ACHN (cell line): ENCODE data around the gene PEX13.
A peak's percentile ranks its signal among the peaks of the same experiment; 100 is the strongest.
"Not testable (repeated sequence)": the region's sequence is repeated elsewhere in the genome, so short reads cannot be mapped to it uniquely, and the experiment has no call there.

ENCODE experiments used
- DNase-seq: peaks from one replicate; pipeline ENCODE4 v3.0.0-alpha.2; 2015
- in situ Hi-C: cut with HindIII; loops from 2 replicates; pipeline ENCODE4 v1.10.0; 2017; ENCODE audit warnings: low sequenced_read_pairs, low pct_ligation_motif_present, low pct_unique_long_range_greater_than_20kb

The PEX13 gene

DNA sequence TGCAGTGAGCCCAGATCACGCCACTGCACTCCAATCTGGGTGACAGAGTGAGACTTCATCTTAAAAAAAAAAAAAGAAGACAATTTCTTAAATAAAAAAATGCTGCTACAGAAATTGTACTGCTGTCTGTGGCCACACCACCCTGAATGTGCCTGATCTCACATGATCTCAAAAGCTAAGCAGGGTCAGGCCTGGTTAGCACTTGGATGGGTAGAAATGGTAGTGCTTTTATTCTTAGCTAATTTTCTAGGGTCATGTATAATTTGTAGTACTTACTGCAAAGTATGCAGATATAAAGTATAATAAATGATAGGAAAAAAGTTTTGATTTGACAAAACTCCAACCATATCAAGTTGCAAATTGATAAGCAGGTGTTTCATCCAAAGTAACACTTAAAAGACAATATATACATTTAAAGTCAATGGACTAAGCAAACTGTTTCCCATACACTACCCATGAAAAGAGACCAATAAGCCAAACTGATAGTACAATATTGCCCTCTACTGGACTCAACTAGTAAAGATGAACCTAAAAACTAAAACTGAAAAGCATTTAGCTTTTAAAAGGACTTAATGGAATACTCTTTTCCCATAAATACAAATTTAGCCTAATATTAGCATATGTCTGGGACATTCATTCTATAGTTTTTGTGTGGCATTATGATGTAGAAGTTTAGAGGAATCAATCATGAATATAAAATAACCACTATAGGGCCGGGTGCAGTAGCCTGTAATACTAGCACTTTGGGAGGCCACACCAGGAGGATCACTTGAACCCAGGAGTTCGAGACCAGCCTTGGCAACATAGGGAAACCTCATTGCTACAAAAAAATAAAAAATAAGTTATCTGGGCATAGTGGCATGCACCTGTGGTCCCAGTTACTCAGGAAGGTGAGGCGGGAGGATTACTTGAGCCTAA lies 18.6 kb upstream of the PEX13 start:
- peak; percentile 61 for DNase-seq
- in situ Hi-C loops = no loop called here

DNA sequence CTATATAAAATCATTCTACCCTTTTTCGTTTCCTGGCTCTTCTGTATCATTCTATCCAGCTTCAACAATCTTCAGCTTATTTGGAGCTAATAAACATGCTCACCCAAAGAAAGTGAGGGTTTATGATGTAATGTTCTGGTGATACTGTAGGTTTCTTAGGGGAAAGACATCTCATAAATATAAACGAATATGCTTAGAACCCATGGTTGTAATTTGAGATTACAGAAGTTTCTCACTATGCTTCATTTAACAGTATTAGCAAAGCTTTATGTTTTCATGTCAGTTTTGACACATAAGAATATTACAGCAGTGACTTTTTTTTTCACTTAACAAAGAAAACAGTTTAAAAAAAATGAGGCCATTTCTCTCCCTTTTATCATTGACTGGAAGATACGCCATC lies 11.8 kb upstream of the PEX13 start:
- DNase-seq = no peak

DNA sequence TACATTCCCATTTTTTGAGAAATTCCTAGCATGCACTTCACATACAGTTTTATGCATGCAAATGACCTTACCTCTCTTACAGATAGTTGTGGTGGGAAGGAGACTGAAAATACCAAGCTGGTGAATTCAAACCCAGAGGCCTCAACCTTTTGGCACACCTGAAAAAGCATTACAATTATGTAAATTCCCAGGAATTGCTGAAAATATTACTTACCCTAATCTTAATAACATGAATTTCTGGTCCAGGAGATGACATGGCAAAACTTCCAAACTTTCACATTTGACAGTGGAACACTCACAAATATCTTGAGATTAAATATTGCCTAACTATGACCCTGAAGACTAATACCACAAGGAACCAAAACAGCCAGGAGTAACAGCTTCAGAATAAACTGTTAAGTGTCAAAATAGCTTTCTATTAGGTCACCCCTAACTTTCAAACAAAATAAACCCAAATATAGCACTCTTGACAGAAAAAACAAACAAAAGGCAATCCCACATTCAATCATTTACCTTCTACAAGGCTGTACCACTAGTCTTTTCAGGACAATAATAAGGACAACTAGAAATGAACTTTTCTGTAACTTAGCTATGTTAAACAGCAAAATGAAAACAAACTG lies 10.9 kb upstream of the PEX13 start:
- in situ Hi-C loops = no loop called here
- no peak for DNase-seq

More for the DNA sequence above, 11.8 kb upstream of the PEX13 start:
- in situ Hi-C loops = no loop called here

DNA sequence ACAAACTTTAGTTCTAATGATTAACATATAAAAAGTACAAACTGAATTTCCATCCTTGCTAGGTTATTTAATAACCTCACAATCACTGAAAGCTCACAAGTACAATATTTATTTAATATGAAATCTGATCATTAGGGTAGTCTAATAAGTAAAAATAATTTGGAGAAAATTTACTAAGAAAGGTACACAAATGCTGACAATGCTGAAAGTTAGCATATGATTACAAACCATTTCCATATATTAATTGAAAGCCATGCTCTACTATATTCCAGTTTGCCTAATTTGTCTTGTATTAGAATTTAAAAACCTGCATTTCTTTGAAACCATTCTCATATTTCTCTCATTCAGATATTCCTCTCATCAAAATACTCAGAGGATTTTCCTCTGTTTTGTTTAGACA lies 8.2 kb upstream of the PEX13 start:
- no peak for DNase-seq
- in situ Hi-C loops = no loop called here

GRCh38 chr2:61011678-61012077 lies 5.8 kb upstream of the PEX13 start:
- no peak for DNase-seq
- in situ Hi-C loops = no loop called here

- DNase-seq = peak; percentile 61
- in situ Hi-C loops = not testable (repeated sequence)
Observed at GRCh38 chr2:61012303-61012702, 5.2 kb upstream of the PEX13 start.

DNA sequence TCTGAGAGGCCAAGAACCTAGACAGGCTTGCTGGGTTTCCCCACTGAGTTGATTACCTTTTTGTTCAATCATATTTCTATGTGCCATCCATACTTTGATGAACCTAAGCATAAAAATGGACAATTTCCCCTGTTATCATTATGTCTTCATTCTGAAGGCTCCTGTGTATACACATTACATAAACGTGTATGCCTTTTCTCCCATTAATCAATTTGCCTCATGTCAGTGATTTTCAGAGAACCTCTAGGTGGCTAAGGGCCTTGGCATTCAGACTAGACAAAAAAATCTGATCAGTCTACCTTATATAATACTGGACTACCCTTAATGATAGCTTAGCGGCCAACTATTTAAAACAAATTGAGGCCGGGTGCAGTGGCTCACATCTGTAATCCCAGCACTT lies 4.1 kb upstream of the PEX13 start:
- in situ Hi-C loops = no loop called here
- no peak for DNase-seq

DNA sequence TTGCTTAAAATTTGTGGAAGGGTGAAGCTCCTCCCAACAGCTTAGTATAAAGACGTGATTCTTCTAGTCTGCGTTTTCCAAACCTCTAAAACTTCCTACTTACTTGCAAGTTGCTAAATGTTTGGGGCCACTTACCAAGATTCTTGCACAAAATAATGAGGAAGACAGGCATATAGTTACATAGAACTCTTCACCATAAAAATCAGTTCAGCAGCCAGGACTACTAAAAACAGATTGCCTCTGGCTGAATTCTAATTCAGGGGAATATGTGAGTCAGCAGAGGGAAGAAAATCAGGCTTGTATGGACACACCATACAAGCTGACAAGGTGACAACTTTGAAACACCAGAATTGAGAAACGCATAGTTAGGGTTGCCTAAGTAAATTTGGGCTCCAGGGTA lies 2.8 kb upstream of the PEX13 start:
- DNase-seq = no peak
- in situ Hi-C loops = no loop called here

DNA sequence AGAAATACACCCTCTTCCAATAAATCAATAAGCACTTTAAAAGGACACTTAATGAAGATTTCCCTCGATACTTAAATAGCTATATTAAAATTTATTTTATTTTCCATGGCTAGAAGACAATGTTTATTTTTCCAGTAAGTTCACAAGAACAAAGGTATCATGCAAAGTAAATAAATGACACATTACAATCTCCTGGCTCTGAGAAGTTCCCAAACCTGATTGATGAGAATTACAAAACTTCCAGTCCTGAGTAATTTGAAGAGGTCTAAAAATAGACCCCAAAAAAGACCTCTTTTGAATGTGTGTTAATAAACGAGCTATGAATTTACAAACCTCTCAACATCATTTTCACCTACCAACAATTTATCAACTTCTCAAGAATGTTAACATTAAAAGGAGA lies 1.5 kb upstream of the PEX13 start:
- in situ Hi-C loops = no loop called here
- no peak for DNase-seq

DNA sequence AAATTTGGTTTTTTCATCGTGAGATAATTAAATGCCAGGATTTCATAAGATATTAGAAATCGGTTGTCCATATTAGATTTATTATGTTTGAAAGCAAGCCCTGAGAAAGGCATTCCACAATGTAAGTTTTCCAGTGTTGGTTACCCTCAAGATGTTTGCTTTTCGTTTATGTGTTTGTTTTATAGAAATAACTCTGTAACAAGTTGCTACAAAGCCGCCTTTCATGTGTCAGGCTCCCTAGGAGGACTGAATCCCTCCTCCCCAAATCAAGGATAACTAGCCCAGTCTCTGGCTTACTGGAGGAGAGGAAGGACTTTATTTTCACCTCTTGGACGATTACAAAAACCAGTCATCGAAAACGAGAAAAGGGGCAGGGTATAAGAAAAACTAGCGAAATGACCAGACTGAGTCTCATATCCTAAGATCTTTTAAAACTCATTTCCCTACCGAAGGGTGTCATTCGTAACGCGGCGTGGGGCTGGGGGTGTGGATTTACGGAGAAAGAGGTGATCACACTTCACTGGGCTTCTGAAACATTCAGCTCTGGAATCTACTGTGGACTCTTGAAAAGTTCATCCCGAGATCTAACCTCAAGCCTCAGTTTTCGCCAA lies 1.0 kb upstream of the PEX13 start:
- no peak for DNase-seq
- in situ Hi-C loops = no loop called here

DNA sequence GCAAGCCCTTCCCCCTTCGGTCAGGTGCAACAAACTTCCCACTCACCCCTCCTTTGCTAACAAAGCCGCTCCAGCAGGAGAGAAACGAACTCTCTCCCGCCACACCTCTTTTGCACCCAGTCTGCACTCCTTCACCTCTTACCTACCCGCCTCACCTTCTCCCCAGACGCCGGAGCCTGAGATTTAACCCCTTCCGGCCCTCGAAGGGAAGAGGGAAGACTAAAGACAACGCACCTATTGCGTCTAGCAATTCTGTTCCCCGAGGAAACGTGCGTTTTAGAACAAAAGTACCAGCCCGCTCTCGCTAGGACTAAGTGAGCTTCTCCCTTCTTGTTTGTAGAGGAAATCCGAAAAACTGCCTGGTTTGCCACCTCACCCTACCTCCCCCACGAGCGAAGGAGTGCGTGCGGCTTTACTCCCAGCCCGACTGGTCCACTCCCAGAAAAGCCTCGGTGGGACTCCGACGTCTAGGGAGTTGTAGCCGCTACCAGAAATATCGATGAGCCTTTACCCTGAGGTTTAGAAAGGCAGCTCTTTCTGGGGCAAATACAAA lies 441 bp upstream of the PEX13 start:
- peak; percentile 82 for DNase-seq
- in situ Hi-C loops = no loop called here

DNA sequence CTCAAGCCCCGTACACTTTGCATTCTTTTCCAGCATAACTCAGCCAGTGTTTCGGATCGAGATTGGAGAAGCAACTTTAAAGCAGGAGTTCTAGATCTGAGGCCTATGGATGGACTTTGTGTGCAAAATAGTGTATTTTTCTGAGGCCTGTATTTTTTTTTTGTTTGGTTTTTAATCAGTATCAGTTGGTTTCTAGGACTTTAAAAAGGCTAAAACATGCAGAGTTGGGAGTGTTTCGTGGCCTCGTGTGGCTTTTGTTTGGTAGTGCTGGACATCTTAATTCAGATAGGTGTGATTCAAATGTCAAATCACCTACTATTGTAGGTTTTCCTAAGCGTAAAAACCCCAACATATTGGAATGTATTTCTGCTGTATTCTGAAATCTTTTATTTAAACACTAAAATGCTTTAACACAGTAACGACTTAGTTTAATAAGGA lies 817 bp downstream of the PEX13 start:
- in situ Hi-C loops = no loop called here
- no peak for DNase-seq

DNA sequence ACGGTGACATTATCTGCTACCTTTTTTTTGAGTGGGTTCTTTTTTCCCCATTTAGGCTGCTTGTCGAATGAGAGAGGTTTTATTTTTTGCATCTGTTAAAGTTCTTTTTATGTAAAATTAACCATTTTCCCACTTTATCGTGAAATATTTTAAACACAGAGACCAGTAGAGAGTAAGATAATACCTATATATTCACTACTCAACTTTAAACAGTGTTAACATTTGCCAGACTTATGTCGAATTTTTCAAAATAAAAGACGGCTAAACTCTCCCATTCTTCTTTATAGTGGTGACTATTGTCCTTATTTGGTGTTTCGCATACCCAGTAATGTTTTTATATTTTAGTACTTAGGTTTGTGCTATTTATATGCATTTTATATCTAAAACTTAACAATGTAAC lies 1.3 kb downstream of the PEX13 start:
- in situ Hi-C loops = no loop called here
- no peak for DNase-seq

- in situ Hi-C loops = no loop called here
Observed at GRCh38 chr2:61021228-61021660, 3.7 kb downstream of the PEX13 start.

DNA sequence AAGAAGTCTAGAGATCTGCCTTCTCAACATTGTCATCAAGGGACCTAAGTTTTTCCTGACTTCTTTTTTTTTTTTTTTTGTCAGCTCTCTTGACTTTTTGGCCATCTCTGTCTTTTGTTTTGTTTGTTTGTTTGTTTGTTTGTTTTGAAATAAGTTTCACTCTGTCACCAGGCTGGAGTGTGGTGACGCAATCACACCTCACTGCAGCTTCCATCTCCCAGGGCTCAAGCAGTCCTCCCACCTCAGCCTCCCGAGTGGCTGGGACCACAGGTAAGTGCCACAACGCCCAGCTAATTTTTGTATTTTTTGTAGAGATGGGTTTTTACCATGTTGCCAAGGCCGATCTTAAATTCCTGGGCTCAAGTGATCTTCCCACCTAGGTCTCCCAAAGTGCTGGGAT lies 6.2 kb downstream of the PEX13 start:
- in situ Hi-C loops = no loop called here
- no peak for DNase-seq

More at GRCh38 chr2:61021228-61021660, 3.7 kb downstream of the PEX13 start:
- no peak for DNase-seq

DNA sequence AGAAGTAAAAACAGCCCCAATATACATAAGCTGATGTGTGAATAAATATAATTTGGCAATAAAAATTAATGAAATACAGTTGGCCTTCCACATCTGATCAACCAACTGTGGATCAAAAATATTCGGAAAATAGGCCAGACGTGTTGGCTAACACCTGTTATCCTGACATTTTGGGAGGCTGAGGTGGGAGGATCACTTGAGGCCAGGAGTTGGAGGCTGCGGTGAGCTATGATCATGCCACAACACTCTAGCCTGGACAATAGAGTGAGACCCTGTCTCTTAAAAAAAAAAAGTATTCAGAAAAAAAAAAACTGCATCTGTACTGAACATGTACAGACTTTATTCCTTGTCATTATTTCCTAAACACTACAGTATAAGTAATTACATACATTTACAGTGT lies 12.0 kb downstream of the PEX13 start:
- in situ Hi-C loops = no loop called here
- DNase-seq = no peak

DNA sequence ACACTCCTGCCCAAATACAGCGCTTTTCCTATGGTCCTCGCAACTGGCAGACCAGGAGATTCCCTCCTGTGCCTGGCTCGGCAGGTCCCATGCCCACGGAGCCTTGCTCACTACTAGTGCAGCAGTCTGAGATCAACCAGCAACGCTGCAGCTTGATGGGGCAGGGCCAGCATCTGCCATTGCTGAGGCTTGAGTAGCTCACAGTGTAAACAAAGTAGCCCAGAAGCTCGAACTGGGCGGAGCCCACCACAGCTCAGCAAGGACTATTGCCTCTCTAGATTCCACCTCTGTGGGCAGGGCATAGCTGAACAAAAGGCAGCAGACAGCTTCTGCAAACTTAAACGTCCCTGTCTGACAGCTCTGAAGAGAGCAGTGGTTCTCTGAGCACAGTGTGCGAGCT lies 17.1 kb downstream of the PEX13 start:
- DNase-seq, in situ Hi-C loops: not testable (repeated sequence)

- DNase-seq, in situ Hi-C loops: not testable (repeated sequence)
Observed at GRCh38 chr2:61036643-61037042, 19.1 kb downstream of the PEX13 start.

- no peak for DNase-seq
- in situ Hi-C loops = no loop called here
Observed at GRCh38 chr2:61042807-61043206, 25.3 kb downstream of the PEX13 start.
